RCC 7860 (cell line): ENCODE data around the gene MGAT4A.
A peak's percentile ranks its signal among the peaks of the same experiment; 100 is the strongest.

Experiments
- DNase-seq: peaks from one replicate; pipeline ENCODE4 v3.0.0-alpha.2; 2015; ENCODE audit warnings: low spot score
- FAIRE-seq: peaks from 2 replicates; lab custom pipeline; 2012; peaks lifted over from hg19 to GRCh38; lab: Jason Lieb, UNC

MGAT4A gene

GRCh38 chr2:98704499-98705332 lies 26.2 kb downstream of the MGAT4A start:
- DNase-seq, result no peak
- FAIRE-seq, result no peak

GRCh38 chr2:98703738-98704137 lies 27.2 kb downstream of the MGAT4A start:
- FAIRE-seq, result no peak
- DNase-seq, result no peak

GRCh38 chr2:98702858-98703620 lies 27.9 kb downstream of the MGAT4A start:
- no peak for FAIRE-seq
- no peak for DNase-seq

- FAIRE-seq (no peak), DNase-seq (no peak)
These were observed 28.7 kb downstream of the MGAT4A start for GRCh38 chr2:98702127-98702802.

- FAIRE-seq (no peak), DNase-seq (no peak)
These were observed 29.7 kb downstream of the MGAT4A start for GRCh38 chr2:98701230-98701629.

- no peak for DNase-seq
- FAIRE-seq, result no peak
These were observed 32.0 kb downstream of the MGAT4A start for GRCh38 chr2:98698896-98699295.

- FAIRE-seq (no peak), DNase-seq (no peak)
These were observed 33.1 kb downstream of the MGAT4A start for GRCh38 chr2:98697651-98698337.

GRCh38 chr2:98696200-98696599 lies 34.7 kb downstream of the MGAT4A start:
- FAIRE-seq, result no peak
- no peak for DNase-seq

- FAIRE-seq (no peak), DNase-seq (no peak)
These were observed 35.7 kb downstream of the MGAT4A start for GRCh38 chr2:98695255-98695654.

GRCh38 chr2:98693477-98693876 lies 37.5 kb downstream of the MGAT4A start:
- DNase-seq (no peak), FAIRE-seq (no peak)

GRCh38 chr2:98692090-98693054 lies 38.6 kb downstream of the MGAT4A start:
- FAIRE-seq (no peak), DNase-seq (no peak)

GRCh38 chr2:98691303-98691702 lies 39.6 kb downstream of the MGAT4A start:
- DNase-seq (no peak), FAIRE-seq (no peak)

- DNase-seq (no peak), FAIRE-seq (no peak)
These were observed 44.7 kb downstream of the MGAT4A start for GRCh38 chr2:98685930-98686887.

GRCh38 chr2:98683728-98684127 lies 47.2 kb downstream of the MGAT4A start:
- no peak for DNase-seq
- FAIRE-seq, result no peak

- DNase-seq (no peak), FAIRE-seq (no peak)
These were observed 54.2 kb downstream of the MGAT4A start for GRCh38 chr2:98676742-98677141.

GRCh38 chr2:98674233-98674964 lies 56.5 kb downstream of the MGAT4A start:
- DNase-seq (no peak), FAIRE-seq (no peak)

- FAIRE-seq (no peak), DNase-seq (peak; percentile 64)
These were observed 61.3 kb downstream of the MGAT4A start for GRCh38 chr2:98669675-98670074.

- no peak for FAIRE-seq
- no peak for DNase-seq
These were observed 65.3 kb downstream of the MGAT4A start for GRCh38 chr2:98665677-98666076.
